Measurements from ENCODE around the gene SARS2.
"Not testable (repeated sequence)": the region's sequence is repeated elsewhere in the genome, so short reads cannot be mapped to it uniquely, and the experiment has no call there.

SARS2 gene

DNA sequence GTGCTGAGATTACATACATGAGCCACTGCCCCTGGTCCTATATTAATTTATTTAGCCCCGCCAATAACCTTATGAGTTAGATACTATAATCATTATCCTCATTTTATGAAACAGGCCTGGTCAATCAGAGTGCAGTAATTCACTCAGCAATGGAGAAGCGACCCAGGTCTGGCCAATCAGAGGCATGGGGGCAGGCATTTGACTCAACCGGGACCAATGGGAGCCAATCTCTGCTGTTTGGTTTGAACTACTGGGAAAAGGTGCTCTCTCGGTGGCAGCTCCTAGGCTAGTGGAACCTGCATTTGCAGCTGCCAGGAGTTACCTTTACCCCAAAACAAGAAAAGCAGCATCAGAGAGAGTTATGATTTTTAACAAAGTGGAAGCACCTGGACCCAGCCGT, 37.7 kb downstream of the SARS2 start:
- no peak for DNase-seq (ENCODE audit: low spot score)

DNA sequence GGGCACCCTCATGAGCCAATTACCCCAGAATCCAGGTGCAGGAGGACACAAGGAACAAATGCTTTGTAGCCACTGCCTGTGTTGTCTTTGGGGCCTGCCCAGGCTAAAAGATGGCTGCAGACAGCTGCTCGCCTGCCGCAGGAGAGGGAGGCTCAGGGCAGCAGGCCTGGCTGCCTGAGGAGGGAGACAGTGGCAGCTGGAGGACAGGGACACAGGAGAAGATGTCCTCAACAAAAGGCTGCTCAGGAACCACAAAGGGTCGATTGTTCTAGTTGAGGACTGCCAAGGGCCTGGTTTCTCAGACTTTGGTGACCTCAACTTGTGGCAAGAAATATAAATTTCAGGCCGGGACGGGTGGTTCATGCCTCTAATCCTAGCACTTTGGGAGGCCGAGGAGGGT, 38.8 kb downstream of the SARS2 start:
- DNase-seq (ENCODE audit: low spot score): no peak

DNA sequence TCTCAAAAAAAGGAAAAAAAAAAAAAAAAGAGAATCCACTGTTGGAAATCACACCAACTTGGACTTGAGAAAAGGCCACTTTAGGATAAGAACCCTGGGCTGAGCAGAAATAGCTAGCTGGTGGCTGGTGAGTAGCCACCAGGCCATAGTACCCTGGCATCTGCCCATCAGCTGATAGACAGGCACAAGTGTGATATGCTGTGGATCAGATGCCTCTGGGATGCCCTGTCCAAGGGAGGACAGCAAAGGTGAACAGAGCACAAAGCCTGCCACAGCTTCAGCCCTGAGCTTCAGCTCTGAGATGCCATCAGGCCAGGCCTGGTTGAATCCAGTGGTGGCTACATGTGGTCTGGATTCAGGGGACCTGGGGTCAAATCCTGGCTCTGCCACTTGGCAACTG, 39.9 kb downstream of the SARS2 start:
- DNase-seq (ENCODE audit: low spot score): no peak

- no peak for DNase-seq (ENCODE audit: low spot score)
These were observed 40.8 kb downstream of the SARS2 start for GRCh38 chr19:38889803-38890202.

GRCh38 chr19:38888876-38889275, 41.7 kb downstream of the SARS2 start:
- DNase-seq (ENCODE audit: low spot score): no peak

- DNase-seq (ENCODE audit: low spot score): not testable (repeated sequence)
These were observed 45.9 kb downstream of the SARS2 start for GRCh38 chr19:38884691-38885090.

DNA sequence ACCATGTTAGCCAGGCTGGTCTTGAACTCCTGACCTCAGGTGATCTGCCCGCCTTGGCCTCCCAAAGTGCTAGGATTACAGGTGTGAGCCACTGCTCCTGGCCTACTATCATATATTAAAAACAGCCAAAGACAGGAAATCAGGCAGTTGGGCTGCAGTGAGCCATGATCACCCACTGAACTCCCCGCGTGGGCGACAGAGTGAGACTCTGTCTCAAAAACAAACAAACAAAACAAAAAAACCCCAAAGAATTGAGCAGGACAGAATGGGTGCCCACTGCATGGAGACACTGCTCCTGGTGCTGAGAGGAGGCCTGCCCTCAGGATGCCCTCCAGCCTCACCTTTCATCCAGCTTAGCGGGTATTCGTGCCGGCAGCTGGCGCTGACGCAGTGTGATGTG, 47.3 kb downstream of the SARS2 start:
- no peak for DNase-seq (ENCODE audit: low spot score)

DNA sequence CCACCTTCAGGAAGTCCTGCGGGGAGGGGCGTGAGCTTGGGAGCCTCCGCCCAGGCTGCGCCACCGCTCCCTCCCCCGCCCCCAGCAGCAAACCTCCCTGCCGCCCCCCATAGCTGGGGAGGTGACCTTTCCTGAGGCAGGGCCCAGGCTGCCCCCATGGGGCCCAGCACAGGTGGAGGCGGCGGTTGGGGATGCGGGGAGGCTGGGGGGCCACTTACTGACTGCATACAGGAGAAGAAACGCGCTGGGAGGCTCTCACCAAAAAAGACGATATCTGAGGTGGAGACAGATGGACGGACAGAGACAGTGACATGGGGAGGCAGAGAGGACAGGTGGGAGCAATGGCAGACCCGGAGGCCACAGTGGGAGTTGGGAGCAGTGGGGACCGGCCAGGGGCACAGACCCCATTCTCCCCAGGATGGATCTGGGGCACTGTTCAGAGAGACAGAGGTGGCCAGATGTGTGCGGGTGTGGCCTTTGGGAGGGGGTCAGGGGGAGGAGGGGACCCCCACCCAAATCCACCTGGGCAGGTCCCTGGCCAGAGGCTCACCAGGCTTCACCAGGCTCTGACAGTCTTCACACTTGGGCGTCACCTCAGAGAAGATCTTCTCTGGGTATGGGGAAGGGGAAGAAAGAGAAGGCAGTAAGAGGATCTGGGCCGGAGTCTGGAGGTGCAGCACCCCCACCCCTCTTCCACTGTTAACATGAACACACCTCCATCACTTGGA, 49.5 kb downstream of the SARS2 start:
- DNase-seq (ENCODE audit: low spot score): no peak

GRCh38 chr19:38880076-38880881, 50.3 kb downstream of the SARS2 start:
- DNase-seq (ENCODE audit: low spot score): no peak

DNA sequence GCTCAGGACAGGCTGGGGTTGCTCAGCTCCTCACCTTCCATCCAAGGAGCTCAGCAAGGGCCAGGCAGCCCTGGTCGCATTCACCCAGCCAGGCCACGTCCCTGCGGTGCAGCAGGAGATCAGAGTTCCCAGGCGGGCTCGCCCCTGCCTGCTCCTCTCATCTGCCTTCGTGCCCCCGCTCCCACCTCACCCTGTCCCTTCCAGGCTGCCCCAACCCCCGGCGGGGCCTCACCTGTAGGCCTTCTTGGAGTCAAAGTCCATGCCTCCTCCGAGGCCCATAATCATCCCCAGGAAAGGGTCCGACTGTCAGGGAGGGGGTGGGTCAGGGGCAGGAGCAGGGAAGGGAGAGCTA, 51.2 kb downstream of the SARS2 start:
- no peak for DNase-seq (ENCODE audit: low spot score)

DNA sequence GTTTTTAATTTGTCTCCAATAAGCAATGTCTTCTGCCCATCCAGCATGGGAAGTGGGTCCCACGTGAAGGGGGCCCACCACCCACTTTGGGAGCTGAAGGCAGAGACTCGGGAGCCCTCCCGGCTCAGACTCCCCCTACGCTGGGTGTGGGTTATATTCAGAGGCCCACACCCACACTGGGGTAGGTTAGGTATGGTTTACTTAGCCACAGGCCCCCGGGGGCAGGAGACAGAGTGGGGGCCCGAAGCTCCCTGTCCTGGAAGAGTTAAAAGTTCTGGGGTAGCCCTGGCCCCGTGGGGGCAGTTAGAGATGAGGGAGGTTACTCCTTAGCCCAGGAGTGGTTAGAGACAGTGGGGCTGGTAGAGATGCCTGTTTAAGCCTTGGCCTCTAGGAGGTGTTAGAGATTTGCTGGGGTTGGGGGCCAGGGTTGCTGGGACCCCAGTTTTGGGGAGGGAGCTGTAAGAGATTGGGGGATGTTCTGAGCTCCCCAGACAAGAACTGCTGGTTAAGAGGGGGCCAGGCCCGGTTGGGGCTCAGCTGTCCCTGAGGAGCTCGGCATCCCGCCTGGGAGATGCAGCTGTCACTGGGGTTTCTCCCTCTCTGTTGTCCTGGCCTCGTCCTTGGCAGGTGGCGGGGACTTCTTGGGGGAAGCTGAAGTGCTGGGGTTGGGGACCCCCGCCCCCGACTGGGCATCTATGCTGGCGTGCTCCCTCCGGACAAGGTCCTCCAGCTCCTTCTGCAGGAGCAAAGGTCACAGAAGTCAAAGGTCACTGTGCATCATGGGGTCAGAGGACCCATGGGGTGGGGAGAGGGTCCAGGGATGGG, 51.8 kb downstream of the SARS2 start:
- DNase-seq (ENCODE audit: low spot score): no peak

- DNase-seq (ENCODE audit: low spot score): no peak
These were observed 52.6 kb downstream of the SARS2 start, which contains the start of gene RINL for GRCh38 chr19:38877781-38878574. TSS of gene RINL (minus strand) at chr19:38878275. CDS start at chr19:38876742, 1,533 bp downstream.

DNA sequence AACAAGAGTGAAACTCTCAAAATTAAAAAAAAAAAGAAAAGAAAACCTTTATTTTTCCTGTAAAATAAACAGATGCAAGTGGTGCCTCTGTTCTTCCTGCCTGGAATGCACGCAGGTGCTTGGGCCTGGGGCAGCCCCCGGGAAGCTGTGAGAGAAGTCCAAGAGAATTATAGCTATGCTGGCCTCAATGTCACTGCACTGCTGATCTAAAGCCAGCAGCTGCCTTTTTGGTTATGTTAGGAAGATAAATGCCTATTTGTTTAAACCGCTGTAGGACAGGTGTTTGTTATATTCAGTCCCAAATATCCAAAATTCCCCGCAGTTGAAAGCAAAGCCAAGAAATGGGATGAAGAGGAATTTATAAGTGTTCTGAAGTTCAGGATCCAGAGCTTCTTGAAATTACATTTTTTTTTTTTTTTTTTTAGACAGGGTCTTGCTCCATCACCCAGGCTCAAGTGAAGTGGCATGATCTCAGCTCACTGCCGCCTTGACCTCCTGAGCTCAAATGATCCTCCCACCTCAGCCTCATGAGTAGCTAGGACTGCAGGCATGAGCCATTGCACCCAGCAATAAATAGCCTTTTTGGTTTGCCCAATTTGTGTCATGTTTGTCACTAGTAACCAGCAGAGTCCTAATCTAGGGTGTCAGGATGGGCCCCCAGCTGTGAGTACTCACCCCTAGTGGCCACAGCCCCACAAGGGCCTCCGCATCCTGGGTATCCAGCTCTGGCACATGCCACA, 54.7 kb downstream of the SARS2 start:
- no peak for DNase-seq (ENCODE audit: low spot score)

- DNase-seq (ENCODE audit: low spot score): not testable (repeated sequence)
These were observed 57.2 kb downstream of the SARS2 start for GRCh38 chr19:38873400-38873799.

- DNase-seq (ENCODE audit: low spot score): no peak
These were observed 60.0 kb downstream of the SARS2 start for GRCh38 chr19:38870612-38871011.

DNA sequence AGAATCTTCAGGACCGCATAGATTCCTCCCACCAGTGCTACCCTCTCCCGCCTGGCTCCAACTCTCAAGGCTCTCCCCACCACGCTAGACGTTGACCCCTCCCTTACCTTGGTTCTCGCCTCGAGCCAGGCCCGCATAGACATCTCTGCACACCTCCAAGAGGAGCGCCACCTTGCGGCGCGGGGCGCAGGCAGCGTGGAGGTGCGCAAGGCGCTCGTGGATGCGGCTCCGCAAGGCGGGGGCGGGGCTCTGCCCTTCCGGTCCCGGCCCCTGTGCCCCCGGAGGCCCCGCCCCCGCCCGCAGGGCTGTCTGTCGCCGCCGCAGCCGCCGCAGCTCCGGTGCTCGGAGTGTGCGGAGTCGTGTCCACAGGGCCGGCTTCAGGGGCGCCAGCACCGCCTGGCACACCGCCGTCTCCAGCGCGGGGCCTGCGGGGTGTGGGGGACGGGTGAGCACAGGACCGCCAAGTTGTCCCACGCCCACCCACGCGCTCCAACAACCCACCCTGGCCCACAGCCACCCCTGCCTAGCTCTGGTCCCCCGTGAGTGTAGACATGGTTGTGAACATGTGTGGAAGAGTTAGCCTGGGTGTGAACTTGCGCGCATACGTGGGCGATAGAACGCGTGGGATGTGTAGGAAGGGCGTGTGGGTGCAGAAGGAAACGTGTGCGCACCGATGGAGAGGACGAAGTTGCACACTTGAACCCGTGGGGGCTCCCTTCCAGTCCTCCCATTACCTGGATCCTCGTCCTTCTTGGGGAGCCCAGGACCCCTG, 60.5 kb downstream of the SARS2 start:
- DNase-seq (ENCODE audit: low spot score): no peak

DNA sequence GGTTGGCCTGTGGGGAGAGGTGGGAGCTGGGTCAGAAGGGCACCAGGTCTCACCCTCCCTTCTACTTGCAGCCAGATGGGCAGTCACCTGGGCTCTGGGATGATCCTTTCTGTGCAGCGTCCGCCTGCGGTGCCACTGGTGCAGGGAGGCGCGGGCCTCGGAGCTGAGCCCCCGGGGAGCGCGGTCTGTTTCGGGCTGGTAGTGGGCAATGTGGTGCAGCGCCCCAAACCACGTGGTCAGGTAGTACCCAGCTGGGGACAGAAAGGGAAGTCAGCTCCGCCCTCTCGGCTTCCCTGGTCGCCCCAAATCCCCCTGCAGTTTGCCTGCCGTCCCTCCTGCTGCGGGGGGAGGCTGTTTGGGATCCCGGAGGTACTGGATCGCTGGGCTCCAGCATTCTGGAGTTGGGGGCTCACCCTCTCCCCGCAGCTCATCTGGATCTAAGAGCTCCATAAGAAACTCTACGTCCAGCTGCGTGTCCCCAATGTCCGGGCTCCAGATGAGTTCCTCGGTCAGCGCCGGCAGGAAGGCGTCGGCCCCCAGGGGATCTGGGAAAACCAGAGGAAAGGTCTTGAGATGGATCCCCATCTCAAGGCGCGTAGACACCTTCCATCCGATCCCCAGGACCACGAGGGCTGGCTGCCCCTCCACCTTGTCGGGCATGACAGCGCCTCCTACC, 61.3 kb downstream of the SARS2 start:
- DNase-seq (ENCODE audit: low spot score): no peak

DNA sequence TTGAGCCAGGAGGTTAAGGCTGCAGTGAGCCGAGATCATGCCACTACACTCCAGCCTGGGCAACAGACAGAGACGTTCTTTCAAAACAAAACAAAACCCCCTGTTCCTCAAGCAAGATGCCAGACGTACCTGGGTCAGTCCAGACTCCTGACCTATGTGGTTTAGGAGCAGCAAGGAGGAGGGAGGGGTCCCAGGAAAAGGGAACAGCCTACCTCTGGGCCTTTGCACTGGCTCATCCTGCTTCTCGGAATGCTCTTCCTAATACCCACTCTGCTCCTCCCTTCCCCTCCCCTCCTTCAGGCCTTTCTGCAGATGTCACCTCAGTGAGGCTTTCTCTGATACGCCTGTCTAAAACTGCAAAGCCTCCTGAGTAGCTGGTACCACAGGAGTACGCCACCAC, 62.0 kb downstream of the SARS2 start:
- DNase-seq (ENCODE audit: low spot score): no peak

DNA sequence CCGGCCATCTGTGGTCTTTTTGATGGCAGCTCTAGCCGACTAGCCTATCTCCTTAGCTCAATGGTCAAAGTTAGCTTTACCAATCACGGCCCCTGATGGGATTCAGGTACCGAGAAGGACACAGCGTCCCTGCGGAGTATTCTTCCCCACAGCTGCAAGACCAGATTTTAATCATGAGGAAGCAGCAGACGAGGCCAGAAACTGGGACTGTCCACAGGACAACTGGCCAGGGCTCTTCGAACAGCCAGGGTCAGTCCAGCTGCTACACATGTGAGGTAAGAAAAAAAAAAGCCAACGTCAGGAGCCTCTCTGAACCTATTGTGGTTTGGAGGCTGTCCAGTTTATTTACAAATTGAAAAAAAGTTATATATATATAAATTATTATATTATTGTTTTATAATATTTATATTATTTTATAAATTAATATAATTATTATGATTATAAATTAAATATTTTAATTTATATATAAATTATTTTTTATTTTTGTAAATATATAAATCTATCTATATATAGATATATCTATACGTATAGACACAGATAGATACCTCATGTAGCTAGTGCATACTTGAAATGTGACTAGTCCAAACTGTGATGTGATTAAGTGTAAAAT, 63.3 kb downstream of the SARS2 start:
- DNase-seq (ENCODE audit: low spot score): no peak

Data from RKO (cell line).